Measurements from ENCODE around the gene NPW.

DNA sequence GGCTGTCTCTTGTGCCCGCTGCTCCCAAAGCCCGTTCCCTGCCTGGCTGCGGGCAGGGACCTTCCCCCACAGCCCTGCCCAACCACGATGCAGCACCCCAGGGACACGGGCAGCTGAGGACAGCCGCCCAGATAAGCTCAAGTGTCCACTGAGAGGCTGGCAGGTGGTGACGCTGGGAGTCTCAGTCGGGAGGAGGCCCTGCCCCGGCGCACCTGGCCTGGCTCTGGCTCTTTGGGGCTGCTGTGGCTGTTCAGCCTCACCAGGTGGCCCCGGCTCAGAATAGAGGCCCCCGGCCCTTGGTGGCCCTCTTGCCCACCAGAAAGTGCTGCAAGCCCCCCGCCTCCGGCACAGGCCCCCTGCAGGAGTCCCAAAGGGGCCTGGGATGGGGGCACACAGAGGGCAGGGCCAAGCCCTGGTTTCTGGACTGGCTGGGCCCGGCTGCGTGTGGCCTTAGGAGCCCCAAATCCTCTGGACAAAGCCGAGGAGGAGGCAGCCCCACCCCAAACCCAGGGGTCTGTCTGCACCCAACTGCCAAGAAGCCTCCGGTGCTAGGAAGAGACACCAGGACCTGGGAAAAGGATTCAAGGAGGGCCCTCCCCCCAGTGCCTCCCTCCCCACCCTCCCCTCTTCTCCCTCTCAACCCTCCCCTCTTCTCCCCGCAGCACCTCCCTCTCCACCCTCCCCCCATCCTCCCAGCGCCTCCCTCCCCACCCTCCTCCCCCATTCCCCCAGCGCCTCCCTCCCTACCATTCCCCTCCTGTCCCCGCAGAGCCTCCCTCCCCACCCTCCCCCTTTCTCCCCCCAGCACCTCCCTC lies 22.8 kb downstream of the NPW start:
- TF ChIP-seq POLR2A (IDR thresholded peaks at IDR 0.05) = no peak
- TF ChIP-seq, protein P1, sequence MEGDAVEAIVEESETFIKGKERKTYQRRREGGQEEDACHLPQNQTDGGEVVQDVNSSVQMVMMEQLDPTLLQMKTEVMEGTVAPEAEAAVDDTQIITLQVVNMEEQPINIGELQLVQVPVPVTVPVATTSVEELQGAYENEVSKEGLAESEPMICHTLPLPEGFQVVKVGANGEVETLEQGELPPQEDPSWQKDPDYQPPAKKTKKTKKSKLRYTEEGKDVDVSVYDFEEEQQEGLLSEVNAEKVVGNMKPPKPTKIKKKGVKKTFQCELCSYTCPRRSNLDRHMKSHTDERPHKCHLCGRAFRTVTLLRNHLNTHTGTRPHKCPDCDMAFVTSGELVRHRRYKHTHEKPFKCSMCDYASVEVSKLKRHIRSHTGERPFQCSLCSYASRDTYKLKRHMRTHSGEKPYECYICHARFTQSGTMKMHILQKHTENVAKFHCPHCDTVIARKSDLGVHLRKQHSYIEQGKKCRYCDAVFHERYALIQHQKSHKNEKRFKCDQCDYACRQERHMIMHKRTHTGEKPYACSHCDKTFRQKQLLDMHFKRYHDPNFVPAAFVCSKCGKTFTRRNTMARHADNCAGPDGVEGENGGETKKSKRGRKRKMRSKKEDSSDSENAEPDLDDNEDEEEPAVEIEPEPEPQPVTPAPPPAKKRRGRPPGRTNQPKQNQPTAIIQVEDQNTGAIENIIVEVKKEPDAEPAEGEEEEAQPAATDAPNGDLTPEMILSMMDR (IDR thresholded peaks at IDR 0.05 in 4 of 5, conservative IDR thresholded peaks at IDR 0.05 in 1 of 5) = no peak

Data from gastrocnemius medialis (tissue), 4 donors.